Uterus (tissue), 2 donors: Measurements from ENCODE around the gene ANGEL1.

Experiments used
- POLR2A ChIP-seq, 2 donors: fragments of 450-650 bp; IDR thresholded peaks; one replicate each; pipeline ENCODE4 v1.6.1; 2016; ENCODE audit warnings: antibody characterized with exemption in 2 of 2, mild to moderate bottlenecking in 1 of 2, moderate library complexity in 1 of 2
- TF ChIP-seq, protein P1 (sequence below), 4 experiments: fragments of 200-600 bp in 2 of 4; fragments of 450-650 bp in 2 of 4; sonication (generic) in 2 of 4; IDR thresholded peaks; one replicate each; pipeline ENCODE4 v1.5.1; 2016 to 2019; ENCODE audit warnings: antibody characterized with exemption in 4 of 4, mild to moderate bottlenecking in 2 of 4, moderate library complexity in 1 of 4

DNA sequence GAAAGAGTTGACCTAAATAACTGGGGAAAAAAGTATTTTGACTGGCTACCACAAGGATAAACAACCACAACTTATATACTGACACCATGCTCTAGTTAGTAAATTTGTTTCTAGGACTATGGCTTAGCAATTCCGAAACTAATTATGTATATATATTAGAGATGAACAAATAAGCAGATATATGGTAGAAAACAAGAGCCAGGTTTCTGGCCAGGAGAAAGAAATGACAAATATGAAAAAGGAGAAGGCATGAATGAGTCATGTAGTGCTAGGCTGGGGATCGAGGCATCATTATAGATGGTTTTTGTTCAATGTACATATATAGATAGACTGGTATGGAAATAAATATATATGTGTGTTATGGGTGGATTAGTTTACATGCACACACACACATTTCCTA is 8.0 kb upstream of the ANGEL1 start:
- TF ChIP-seq, protein P1, sequence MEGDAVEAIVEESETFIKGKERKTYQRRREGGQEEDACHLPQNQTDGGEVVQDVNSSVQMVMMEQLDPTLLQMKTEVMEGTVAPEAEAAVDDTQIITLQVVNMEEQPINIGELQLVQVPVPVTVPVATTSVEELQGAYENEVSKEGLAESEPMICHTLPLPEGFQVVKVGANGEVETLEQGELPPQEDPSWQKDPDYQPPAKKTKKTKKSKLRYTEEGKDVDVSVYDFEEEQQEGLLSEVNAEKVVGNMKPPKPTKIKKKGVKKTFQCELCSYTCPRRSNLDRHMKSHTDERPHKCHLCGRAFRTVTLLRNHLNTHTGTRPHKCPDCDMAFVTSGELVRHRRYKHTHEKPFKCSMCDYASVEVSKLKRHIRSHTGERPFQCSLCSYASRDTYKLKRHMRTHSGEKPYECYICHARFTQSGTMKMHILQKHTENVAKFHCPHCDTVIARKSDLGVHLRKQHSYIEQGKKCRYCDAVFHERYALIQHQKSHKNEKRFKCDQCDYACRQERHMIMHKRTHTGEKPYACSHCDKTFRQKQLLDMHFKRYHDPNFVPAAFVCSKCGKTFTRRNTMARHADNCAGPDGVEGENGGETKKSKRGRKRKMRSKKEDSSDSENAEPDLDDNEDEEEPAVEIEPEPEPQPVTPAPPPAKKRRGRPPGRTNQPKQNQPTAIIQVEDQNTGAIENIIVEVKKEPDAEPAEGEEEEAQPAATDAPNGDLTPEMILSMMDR (IDR thresholded peaks at IDR 0.05): no peak
- no peak for TF ChIP-seq POLR2A (IDR thresholded peaks at IDR 0.05)
